HT1080 (cell line): Measurements from ENCODE around the gene PTPRF. TPM values are rescaled to one million over a fixed set of nuclear protein-coding genes. Genes with fewer than 3 reads are reported as not detected.

Source experiments
- DNase-seq: peaks from one replicate; pipeline ENCODE4 v3.0.0-alpha.2; 2015; ENCODE audit warnings: low read depth
- total RNA-seq: library from RNA; depleted of rRNA; stranded (reverse); fragments of >200 nt; shearing (Covaris generic); gene quantifications from 2 replicates; pipeline ENCODE4 v1.2.3, GENCODE V29; 2014

Gene PTPRF
- total RNA-seq, 1 experiment from 2014 or later = 41.7 TPM

DNA sequence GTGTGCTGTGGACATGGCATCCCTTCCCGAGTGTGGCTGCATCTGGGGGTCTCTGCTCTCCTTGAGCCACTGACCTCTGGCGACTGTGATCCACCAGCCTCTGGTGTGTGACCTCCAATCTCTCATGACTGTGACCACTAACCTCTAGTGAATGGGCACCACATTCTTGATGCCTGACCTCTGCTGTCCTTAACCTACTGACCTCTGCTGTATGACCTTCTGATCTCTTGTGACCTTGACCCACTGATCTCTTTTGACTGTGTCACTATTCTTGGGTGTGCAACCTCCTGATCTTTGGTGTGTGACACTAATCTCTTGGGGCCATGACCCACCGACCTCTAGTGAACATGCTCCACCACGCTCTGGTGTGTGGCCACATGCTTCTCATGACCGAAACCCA lies 73.5 kb downstream of the PTPRF start:
- DNase-seq = no peak

DNA sequence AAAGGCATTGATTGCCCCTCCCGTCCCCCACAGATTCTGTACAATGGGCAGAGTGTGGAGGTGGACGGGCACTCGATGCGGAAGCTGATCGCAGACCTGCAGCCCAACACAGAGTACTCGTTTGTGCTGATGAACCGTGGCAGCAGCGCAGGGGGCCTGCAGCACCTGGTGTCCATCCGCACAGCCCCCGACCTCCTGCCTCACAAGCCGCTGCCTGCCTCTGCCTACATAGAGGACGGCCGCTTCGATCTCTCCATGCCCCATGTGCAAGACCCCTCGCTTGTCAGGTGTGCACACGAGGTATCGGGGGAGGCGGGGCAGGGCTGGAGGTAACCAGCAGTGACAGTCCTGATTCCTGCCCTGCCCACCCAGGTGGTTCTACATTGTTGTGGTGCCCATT lies 74.5 kb downstream of the PTPRF start:
- no peak for DNase-seq

DNA sequence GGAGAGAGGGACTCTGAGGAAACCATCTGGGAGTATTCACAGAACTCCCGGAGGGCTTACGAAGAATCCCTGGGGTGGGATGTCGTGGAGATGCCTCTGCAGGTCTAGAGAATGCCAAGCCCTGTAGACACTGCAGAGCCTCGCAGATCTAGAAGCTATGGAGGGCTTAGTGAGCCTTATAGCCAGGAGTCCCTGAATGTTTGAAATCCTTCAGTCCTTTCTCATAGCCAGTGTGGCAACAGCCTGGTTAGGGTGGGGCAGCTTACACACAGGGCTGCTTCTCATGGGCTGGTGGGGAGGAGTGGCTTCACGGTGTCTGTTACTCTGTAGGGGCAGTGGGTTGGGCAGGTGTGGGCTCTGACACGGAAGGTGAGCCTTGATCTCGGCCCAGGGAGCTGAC lies 75.1 kb downstream of the PTPRF start:
- DNase-seq = no peak

DNA sequence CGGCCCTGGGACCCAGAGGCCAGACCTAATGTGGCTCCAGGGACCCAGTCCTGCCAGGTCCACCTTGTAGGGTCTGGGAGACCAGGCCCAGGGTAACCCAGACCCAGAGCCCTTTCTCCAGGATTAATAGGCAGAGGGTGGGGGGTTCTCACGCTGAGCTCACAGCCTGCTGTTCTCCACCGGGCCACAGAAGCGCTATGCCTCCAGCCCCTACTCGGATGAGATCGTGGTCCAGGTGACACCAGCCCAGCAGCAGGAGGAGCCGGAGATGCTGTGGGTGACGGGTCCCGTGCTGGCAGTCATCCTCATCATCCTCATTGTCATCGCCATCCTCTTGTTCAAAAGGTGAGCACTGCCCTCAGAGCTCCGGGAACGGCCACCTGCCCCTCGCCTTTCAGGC lies 75.9 kb downstream of the PTPRF start:
- DNase-seq = no peak

DNA sequence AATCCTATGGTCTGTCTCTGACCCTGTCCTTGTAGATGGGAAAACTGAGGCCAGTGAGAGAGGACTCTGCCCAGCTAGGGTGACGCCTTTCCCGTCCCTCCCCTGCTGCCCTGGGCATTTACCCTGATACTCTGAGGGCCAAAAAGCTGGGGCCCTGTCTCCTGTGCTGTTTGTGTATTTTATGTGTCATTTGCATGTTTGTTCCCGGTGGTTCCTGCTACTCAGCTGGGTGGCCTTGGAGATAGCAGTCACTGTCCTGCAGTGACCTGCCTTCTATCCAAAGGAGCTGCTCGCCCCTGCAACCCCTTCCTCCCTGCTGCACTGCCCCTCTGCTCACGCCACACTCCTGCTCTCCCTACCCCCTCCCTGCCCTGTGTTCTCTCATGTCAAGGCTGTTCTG lies 78.1 kb downstream of the PTPRF start:
- DNase-seq = no peak

DNA sequence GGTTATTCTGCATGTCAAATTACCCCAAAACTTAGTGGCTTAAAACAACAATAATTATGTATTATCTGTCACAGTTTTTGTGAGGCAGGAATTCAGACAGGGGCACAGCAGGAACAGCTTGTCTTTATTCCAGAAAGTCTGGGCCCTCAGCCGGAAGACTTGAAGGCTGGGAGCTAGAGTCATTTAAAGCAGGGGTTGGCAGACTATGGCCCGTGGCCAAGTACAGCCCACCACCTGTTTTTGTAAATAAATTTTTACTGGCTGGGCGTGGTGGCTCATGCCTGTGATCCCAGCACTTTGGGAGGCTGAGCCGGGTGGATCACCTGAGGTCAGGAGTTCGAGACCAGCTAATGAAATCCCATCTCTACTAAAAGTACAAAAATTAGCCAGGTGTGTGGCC lies 79.7 kb downstream of the PTPRF start:
- no peak for DNase-seq

DNA sequence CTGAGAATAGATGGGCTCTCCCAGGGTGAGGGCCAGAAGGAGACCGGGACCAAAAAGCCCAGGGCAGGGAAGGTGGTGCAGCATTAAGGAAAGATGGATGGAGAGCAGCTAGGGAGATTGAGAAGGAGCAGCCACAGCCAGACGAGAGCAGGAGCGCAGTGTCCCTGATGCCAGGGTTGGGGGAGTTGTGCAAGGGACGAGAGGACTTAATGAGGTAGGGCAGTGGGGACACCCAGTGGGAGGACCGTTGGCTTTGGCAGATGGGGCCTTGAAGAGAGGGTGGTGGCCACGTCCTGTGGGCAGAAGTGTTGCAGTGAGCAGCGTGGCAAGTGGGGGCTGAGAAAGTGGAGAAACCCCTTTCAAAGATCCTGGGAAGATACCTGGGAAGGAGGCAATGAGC lies 81.3 kb downstream of the PTPRF start:
- DNase-seq = no peak

DNA sequence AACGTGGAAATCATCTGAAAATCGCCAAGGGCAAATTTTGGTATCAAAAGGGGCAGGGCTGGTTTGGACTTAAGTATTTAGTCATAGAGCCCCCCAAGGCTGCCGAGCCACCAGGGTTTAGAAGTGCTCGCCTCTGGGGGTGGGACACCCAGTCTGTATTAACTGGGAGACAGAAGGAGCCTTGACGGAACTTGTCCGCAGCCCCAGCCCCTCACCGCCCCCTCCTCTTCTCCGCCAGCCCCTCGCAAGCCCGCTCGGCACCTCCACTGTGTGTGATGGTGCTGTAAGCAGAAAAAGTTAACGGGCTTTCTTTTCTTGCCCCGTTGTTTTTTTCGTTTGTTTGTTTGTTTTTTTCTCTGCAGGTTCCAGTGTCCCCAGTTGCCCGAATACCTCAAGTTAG lies 81.7 kb downstream of the PTPRF start:
- DNase-seq = no peak

DNA sequence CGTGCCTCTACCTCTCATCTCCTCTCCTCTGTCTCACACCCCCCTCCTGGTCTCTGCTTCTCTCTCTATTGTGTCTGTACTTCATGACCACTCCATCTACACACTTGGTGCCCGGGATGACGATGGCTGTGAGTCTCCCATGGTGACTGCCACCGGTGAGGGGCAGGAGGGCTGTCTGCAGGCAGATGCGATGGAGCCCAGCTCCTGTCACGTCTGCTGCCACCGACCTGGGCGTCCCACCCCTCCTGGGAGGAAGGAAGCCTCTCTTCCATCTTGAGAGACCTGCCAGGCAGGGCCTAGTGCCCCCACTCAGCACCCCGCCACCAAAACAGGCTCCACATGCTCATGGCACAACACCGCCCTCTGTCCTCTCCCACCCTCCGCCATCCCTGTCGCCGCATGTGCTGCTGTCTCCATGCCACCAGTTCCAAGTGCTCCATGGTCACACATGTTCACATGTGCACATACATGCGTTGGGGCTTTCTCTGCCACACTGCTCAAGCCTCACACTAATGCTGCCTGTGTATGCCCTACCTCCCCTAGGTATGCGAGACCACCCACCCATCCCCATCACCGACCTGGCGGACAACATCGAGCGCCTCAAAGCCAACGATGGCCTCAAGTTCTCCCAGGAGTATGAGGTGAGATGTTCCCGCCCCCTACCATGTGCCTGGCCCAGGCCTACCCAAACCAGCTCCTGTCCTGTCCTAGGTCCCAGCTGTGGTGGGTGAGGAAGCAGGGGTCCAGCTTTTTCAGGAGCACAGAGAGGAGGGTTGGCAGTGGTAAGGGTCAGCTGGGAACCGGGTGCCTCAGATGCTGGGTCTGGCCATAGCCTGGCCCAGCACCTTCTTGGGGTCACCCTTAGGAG lies 82.6 kb downstream of the PTPRF start:
- DNase-seq = no peak

DNA sequence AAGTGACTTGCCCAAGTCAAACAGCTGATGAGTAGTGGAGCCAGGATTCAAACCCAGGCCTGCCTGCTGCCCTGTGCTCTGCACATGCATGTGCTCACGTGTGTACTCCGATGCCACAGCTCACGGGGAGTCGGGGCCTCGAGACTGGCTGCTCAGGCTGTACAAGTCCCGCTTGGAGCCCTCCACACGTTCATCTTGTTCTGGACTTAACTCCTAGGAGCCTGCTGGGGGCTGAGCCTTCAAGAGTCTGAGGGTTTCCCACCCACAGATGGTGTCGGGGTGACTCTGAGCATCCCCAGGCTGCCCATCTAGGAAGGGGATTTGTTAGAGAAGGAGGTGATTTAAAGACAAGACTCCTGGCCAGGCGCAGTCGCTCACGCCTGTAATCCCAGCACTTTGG lies 83.5 kb downstream of the PTPRF start:
- DNase-seq = no peak

DNA sequence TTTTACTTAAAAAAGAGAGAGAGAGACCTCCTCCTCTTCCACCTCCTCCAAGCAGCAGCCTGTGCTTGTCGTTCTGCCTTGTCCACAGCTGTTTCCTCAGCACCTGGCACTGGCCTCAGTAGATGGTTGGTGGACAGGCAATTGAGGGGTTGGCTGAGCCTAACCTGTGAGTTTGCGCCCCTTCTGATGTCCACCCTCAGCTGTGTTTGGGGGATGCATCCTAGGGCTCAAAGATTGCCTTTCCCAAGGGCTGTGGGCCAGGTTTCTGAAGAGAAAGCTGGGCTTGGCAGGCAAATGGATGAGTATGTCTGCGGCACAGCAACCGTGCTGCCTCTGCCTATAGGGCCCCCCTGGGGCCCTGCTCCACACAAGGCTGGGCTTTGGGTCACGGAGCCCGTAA lies 84.2 kb downstream of the PTPRF start:
- no peak for DNase-seq

DNA sequence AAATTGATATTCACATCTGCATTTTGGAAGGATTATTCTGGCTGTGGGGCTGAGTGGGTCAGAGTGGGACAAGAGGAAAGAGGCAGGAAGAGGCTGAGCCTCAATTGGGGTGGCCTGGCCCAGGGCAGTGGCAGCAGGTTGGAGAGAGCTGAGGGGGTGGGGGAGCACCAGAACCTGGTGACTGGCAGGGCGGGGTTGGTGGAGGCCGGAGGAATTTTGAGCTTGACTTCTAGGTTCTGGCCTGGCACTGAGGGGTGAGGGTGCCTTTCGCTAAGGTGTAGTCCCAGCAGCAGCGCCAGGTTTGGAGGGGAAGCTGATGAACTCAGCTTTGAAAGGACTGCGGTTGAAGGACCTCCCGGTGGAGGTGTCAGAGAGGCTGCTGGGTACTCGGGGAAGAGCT lies 85.7 kb downstream of the PTPRF start:
- no peak for DNase-seq

DNA sequence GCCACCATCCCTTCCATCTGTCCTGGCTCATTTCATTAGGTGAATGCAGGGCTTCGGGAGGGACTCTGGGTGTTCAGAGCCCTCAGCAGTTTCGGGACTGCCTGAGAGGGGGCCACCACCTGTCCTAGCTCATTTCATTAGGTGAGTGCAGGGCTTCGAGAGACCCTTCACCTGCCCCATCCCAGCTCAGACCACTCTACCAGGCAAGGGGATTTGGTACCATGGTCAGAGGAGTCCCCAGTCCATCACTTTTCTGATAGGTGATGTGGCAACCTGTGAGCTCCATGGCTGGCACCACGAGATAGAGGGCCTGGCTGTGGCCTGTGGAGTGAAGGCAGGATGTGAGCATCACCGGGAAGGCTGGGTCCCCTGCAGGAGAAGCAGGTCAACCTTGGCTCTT lies 86.3 kb downstream of the PTPRF start:
- no peak for DNase-seq

DNA sequence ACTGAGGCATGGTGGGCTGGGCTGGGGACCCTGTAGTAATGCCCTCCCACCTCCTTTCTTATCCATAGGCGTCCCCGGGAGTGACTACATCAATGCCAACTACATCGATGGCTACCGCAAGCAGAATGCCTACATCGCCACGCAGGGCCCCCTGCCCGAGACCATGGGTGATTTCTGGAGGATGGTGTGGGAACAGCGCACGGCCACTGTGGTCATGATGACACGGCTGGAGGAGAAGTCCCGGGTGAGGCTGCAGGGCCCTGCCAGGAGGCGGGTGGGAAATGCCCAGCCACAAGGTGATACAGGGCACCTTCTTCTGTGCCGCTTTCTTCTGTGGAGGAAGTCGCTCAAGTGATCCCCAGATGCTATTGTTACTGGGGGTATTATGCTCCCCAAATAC lies 87.0 kb downstream of the PTPRF start:
- DNase-seq = no peak

DNA sequence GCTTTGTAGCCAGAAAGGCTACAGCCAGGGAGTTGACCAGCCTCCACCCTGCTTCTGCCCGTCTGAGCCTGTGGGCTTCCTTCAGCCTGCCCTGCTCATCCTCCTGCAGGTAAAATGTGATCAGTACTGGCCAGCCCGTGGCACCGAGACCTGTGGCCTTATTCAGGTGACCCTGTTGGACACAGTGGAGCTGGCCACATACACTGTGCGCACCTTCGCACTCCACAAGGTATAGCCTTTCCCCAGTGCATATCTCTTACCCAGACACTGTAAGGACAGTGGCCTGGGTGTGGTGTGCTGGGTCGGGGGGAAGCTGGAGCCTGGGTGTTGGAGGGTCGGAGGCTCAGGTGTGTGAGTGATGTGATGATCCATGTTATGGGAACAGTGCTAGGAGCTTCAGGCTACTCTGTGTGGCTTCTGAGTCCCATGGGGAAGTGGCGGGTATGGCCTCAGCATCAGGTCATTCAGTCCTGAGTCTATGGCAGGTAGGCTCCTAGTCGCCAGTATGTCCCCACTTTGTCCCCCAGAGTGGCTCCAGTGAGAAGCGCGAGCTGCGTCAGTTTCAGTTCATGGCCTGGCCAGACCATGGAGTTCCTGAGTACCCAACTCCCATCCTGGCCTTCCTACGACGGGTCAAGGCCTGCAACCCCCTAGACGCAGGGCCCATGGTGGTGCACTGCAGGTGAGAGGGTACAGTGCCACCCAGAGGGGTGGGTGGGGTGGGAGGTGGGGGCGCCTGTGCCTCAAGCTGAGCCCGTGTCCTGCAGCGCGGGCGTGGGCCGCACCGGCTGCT lies 88.0 kb downstream of the PTPRF start:
- no peak for DNase-seq

DNA sequence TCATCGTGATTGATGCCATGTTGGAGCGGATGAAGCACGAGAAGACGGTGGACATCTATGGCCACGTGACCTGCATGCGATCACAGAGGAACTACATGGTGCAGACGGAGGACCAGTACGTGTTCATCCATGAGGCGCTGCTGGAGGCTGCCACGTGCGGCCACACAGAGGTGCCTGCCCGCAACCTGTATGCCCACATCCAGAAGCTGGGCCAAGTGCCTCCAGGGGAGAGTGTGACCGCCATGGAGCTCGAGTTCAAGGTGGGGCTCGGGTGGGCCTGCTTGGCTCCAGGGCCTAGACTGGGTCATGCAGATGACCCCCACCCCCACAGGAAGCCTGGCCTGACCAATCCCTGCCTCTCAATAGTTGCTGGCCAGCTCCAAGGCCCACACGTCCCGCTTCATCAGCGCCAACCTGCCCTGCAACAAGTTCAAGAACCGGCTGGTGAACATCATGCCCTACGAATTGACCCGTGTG lies 88.7 kb downstream of the PTPRF start:
- DNase-seq = no peak

DNA sequence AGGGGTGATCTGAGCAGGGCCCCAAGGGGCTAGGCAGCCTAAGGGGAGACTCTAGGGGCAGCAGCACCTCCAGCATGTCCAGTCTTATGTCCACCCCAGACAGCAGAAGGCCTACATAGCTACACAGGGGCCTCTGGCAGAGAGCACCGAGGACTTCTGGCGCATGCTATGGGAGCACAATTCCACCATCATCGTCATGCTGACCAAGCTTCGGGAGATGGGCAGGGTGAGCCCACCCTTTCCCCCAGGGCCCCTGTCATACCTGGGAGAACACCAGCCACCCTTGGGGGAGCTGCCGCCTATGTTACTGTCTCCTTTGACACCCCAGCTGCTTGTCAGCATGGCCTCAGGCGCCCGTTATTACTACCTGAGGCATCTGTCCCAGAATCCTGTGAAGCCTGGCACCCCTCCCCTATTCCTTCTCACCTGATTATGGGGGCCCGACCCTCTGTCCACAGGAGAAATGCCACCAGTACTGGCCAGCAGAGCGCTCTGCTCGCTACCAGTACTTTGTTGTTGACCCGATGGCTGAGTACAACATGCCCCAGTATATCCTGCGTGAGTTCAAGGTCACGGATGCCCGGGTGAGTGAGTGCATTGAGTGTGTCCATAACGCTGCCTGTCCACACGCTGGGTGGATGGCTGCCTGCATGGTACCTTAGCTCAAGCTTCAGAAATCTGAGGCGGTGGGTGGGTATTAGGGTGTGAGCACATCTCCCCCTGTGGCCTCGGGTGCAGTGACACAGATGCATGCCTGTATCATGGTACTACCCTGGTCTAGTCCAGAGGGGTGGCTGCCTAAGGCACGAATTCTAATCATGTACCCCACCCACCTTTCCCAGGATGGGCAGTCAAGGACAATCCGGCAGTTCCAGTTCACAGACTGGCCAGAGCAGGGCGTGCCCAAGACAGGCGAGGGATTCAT lies 89.6 kb downstream of the PTPRF start:
- no peak for DNase-seq

DNA sequence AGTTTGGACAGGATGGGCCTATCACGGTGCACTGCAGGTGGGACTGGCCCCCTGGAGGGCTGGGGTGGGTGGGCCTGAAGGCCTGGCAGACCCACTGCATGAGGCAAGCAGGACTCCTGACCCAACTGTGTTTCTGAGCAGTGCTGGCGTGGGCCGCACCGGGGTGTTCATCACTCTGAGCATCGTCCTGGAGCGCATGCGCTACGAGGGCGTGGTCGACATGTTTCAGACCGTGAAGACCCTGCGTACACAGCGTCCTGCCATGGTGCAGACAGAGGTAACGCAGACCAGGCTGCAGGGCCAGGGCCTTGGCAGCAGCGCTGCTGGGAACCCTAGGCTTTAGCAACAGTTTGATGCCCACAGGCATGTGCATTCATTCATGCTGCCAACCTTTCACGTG lies 90.3 kb downstream of the PTPRF start:
- no peak for DNase-seq

DNA sequence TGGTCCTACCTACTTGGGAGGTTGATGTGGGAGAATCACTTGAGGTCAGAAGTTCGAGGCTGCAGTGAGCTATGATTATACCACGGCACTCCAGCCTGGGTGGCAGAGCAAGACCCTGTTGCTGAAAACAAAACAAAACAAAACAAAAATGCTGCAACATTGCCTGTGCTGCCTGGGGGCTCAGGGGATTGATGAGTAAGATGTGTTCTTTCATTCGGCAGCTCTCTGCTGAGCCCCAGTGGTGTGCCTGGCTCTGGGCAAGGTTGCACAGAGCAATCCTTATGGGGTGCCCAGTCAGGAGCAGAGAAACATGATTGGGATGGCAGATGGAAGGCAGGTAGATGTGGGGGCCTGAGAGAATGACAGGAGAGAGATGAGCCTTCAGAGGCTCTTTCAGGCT lies 90.7 kb downstream of the PTPRF start:
- no peak for DNase-seq

DNA sequence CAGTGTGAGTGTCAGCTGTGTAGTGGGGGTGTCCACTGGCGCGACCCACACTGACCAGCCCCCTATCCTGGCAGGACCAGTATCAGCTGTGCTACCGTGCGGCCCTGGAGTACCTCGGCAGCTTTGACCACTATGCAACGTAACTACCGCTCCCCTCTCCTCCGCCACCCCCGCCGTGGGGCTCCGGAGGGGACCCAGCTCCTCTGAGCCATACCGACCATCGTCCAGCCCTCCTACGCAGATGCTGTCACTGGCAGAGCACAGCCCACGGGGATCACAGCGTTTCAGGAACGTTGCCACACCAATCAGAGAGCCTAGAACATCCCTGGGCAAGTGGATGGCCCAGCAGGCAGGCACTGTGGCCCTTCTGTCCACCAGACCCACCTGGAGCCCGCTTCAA lies 91.2 kb downstream of the PTPRF start:
- no peak for DNase-seq

DNA sequence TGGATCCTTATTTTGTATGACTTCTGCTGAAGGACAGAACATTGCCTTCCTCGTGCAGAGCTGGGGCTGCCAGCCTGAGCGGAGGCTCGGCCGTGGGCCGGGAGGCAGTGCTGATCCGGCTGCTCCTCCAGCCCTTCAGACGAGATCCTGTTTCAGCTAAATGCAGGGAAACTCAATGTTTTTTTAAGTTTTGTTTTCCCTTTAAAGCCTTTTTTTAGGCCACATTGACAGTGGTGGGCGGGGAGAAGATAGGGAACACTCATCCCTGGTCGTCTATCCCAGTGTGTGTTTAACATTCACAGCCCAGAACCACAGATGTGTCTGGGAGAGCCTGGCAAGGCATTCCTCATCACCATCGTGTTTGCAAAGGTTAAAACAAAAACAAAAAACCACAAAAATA lies 91.8 kb downstream of the PTPRF start:
- no peak for DNase-seq
